Lung (tissue), 12 donors: ENCODE measurements around the gene EHD3. TPM values are rescaled to one million over a fixed set of nuclear protein-coding genes. Genes with fewer than 3 reads are reported as not detected.

Source experiments
- ATAC-seq: fragments of 200-7000 bp; cut with Tn5 transposase; one replicate; pipeline ENCODE4 v1.9.1; 2020; ENCODE audit warnings: moderate number of reproducible peaks; ENCODE audit not compliant: insufficient read depth, low FRiP score
- DNase-seq, 3 donors: peaks; one replicate each; pipeline ENCODE4 v3.0.0-alpha.2; 2013 to 2017
- H3K27ac ChIP-seq, 2 donors: one replicate each; pipeline ENCODE4 v1.5.1; 2013; ENCODE audit warnings: mild to moderate bottlenecking in 2 of 2, moderate library complexity in 2 of 2, control low read depth in 1 of 2, inconsistent platforms in 1 of 2, low read depth in 1 of 2, low read length in 1 of 2
- H3K27me3 ChIP-seq, 3 donors: one replicate each; pipeline ENCODE4 v1.5.1; 2013; ENCODE audit warnings: low read length in 2 of 3; ENCODE audit not compliant: control insufficient read depth in 3 of 3, insufficient read depth in 3 of 3
- H3K36me3 ChIP-seq, 4 donors: one replicate each; pipeline ENCODE4 v1.5.1; 2013; ENCODE audit warnings: low read length in 4 of 4, mild to moderate bottlenecking in 1 of 4, moderate library complexity in 1 of 4; ENCODE audit not compliant: control insufficient read depth in 4 of 4, insufficient read depth in 4 of 4
- H3K4me1 ChIP-seq, 5 donors: one replicate each; pipeline ENCODE4 v1.5.1; 2013; ENCODE audit warnings: low read length in 5 of 5, mild to moderate bottlenecking in 2 of 5, moderate library complexity in 1 of 5; ENCODE audit not compliant: control insufficient read depth in 5 of 5, insufficient read depth in 5 of 5
- H3K4me3 ChIP-seq: one replicate; pipeline ENCODE4 v1.5.1; 2013; ENCODE audit warnings: mild to moderate bottlenecking, control low read depth, moderate library complexity
- H3K9ac ChIP-seq, 2 donors: one replicate each; pipeline ENCODE4 v1.5.1; 2013; ENCODE audit warnings: low read length in 2 of 2, control low read depth in 1 of 2; ENCODE audit not compliant: insufficient read depth in 1 of 2
- H3K9me3 ChIP-seq, 4 donors: one replicate each; pipeline ENCODE4 v1.5.1; 2013; ENCODE audit warnings: low read length in 3 of 4, mild to moderate bottlenecking in 1 of 4, moderate library complexity in 1 of 4; ENCODE audit not compliant: control insufficient read depth in 4 of 4, insufficient read depth in 3 of 4
- WGBS, 2 donors: extraction: QIAGEN DNeasy Blood & Tissue Kit; methylation state at CpG; one replicate each; pipeline ENCODE4 v1.1.7; 2013; 5-methylcytosine and 5-hydroxymethylcytosine counted together
- polyA plus RNA-seq, 2 donors: library from polyadenylated mRNA; stranded (reverse); fragments of 200-250 nt; gene quantifications; one replicate each; pipeline ENCODE4 v1.2.1, GENCODE V29; 2013
- total RNA-seq, 2 donors: library from RNA; depleted of rRNA in 1 of 2; stranded (reverse); fragments of >200 nt in 1 of 2; gene quantifications; one replicate each; pipeline ENCODE4 v1.2.1, GENCODE V29; 2014 to 2021
- TF ChIP-seq, protein P1 (sequence below): IDR thresholded peaks from 2 replicates; pipeline ENCODE4 v1.5.1; 2012; ENCODE audit warnings: mild to moderate bottlenecking; ENCODE audit errors: control extremely low read depth, extremely low read depth
- donor health status: control.
- donor health status: control.
- donor health status: Bipolar disorder and iron deficiency.
- donor health status: healthy.
- donor health status: DM: yes; HTN: yes; CAD: no.

EHD3 gene
- total and polyA plus RNA-seq, 4 donors: 1.5 to 9.5 (median 5.1) TPM

DNA sequence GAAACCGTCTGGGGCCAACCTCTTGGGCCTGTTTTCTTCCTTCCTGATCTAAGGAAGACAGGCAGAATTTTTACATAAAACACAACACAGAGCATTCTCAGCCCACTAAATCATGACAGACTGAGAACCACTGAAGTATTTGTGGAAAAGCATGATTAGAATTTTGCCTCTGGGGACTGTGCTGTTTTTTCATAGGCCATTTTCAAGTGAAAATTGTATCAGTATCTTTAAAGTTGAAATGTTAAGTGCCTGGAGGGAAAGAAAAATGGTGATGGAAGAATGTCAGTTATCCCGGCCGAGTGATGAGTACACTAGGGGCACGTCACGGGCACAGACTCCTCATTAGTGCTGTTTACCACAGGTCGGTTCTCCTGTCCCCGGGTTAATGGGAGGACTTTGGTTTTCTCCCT, 36.9 kb downstream of the EHD3 start:
- WGBS, 2 donors: 80 to 89% methylated on average over 7 of the region's 7 CpGs
- no peak for DNase-seq
- TF ChIP-seq, protein P1, sequence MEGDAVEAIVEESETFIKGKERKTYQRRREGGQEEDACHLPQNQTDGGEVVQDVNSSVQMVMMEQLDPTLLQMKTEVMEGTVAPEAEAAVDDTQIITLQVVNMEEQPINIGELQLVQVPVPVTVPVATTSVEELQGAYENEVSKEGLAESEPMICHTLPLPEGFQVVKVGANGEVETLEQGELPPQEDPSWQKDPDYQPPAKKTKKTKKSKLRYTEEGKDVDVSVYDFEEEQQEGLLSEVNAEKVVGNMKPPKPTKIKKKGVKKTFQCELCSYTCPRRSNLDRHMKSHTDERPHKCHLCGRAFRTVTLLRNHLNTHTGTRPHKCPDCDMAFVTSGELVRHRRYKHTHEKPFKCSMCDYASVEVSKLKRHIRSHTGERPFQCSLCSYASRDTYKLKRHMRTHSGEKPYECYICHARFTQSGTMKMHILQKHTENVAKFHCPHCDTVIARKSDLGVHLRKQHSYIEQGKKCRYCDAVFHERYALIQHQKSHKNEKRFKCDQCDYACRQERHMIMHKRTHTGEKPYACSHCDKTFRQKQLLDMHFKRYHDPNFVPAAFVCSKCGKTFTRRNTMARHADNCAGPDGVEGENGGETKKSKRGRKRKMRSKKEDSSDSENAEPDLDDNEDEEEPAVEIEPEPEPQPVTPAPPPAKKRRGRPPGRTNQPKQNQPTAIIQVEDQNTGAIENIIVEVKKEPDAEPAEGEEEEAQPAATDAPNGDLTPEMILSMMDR: no peak
- peaks cover 0 to 5% (median 2%) of the 10 kb centered on the region in 4 donors for H3K36me3 ChIP-seq
- no peak overlapping the region for H3K9ac ChIP-seq
- peaks cover 2 to 33% (median 7%) of the 10 kb centered on the region in 5 donors for H3K4me1 ChIP-seq
- no peaks in the 10 kb centered on the region for H3K27me3 ChIP-seq
- no peak overlapping the region for H3K27ac ChIP-seq
- peaks cover 0 to 9% (median 0%) of the 10 kb centered on the region in 4 donors for H3K9me3 ChIP-seq
- H3K4me3 ChIP-seq: no peak overlapping the region
- ATAC-seq: no peak

DNA sequence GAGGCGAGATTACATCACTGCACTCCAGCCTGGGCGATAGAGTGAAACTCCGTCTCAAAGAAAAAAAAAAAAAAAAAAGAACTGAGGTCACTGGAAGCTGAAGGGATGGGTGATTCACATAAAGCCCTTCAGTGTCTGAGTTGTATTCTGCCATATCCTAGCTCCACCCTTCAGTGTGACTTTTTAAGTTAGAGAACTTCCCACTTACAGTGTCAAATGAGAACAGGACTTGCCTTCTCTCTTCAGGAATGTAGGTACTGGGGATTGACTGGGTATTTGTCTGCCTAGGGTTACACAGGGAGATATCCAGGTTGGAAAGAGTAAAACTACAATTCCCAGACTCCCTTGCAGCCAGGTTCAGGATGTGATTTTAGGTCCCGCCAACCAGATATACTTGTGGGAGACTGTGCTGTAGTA, 37.9 kb downstream of the EHD3 start:
- H3K4me3 ChIP-seq: no peak overlapping the region
- ATAC-seq (no peak), DNase-seq (no peak)
- H3K27ac ChIP-seq: no peak overlapping the region
- H3K27me3 ChIP-seq: no peaks in the 10 kb centered on the region
- 81 to 85% methylated on average over 4 of the region's 4 CpGs for WGBS, 2 donors
- H3K9ac ChIP-seq: no peak overlapping the region
- TF ChIP-seq, protein P1: no peak
- peaks cover 2 to 36% (median 7%) of the 10 kb centered on the region in 5 donors for H3K4me1 ChIP-seq
- H3K36me3 ChIP-seq: peaks cover 0 to 5% (median 0%) of the 10 kb centered on the region in 4 donors
- peaks cover 0 to 1% (median 0%) of the 10 kb centered on the region in 4 donors for H3K9me3 ChIP-seq

GRCh38 chr2:31274401-31275075, 40.6 kb downstream of the EHD3 start:
- Histone ChIP-seq H3K36me3 (no peaks in the 10 kb centered on the region), H3K27me3 (no peaks in the 10 kb centered on the region), H3K4me3 (no peak overlapping the region), H3K9ac (no peak overlapping the region), H3K27ac (no peak overlapping the region), H3K9me3 (no peaks in the 10 kb centered on the region), H3K4me1 (peaks cover 2 to 48% (median 7%) of the 10 kb centered on the region in 5 donors)
- TF ChIP-seq, protein P1: no peak
- peak; percentile 71 to 94 (median 89) for DNase-seq
- WGBS, 2 donors: 75 to 77% methylated on average over 5 of the region's 5 CpGs
- no peak for ATAC-seq
